ENCODE results near the gene LAD1.

LAD1 gene

GRCh38 chr1:201357211-201357610, 41.9 kb downstream of the LAD1 start:
- H3K27ac ChIP-seq (ENCODE audit: low read depth, low read length, severe bottlenecking): no peak overlapping the region
- H3K4me3 ChIP-seq (ENCODE audit: extremely low read depth, insufficient read depth, low read length, poor library complexity, severe bottlenecking): no peak overlapping the region
- peaks cover 9% of the 10 kb centered on the region for H3K4me1 ChIP-seq (ENCODE audit: control insufficient read depth, insufficient read depth, low read length, poor library complexity, severe bottlenecking)
- no peaks in the 10 kb centered on the region for H3K36me3 ChIP-seq (ENCODE audit: control insufficient read depth, insufficient read depth, low read length)
- H3K9me3 ChIP-seq (ENCODE audit: control insufficient read depth, low read length): no peaks in the 10 kb centered on the region
- 97% methylated on average over 7 of the region's 8 CpGs for WGBS, 2 experiments (ENCODE audit: insufficient coverage in 2 of 2)

- 79 to 88% methylated on average over 8 of the region's 11 CpGs for WGBS, 2 experiments (ENCODE audit: insufficient coverage in 2 of 2)
- Histone ChIP-seq H3K4me1 (ENCODE audit: control insufficient read depth, insufficient read depth, low read length, poor library complexity, severe bottlenecking) (peaks cover 9% of the 10 kb centered on the region), H3K9me3 (ENCODE audit: control insufficient read depth, low read length) (no peaks in the 10 kb centered on the region), H3K4me3 (ENCODE audit: extremely low read depth, insufficient read depth, low read length, poor library complexity, severe bottlenecking) (no peak overlapping the region), H3K36me3 (ENCODE audit: control insufficient read depth, insufficient read depth, low read length) (no peaks in the 10 kb centered on the region), H3K27ac (ENCODE audit: low read depth, low read length, severe bottlenecking) (no peak overlapping the region)
Measured at GRCh38 chr1:201356701-201357100, 42.4 kb downstream of the LAD1 start.

- WGBS, 2 experiments (ENCODE audit: insufficient coverage in 2 of 2): 92 to 94% methylated on average over 5 of the region's 5 CpGs
Measured at GRCh38 chr1:201356236-201356635, 42.9 kb downstream of the LAD1 start.

GRCh38 chr1:201355471-201355870, 43.7 kb downstream of the LAD1 start:
- Histone ChIP-seq H3K36me3 (ENCODE audit: control insufficient read depth, insufficient read depth, low read length) (no peaks in the 10 kb centered on the region), H3K4me3 (ENCODE audit: extremely low read depth, insufficient read depth, low read length, poor library complexity, severe bottlenecking) (no peak overlapping the region), H3K9me3 (ENCODE audit: control insufficient read depth, low read length) (no peaks in the 10 kb centered on the region), H3K4me1 (ENCODE audit: control insufficient read depth, insufficient read depth, low read length, poor library complexity, severe bottlenecking) (peaks cover 9% of the 10 kb centered on the region), H3K27ac (ENCODE audit: low read depth, low read length, severe bottlenecking) (no peak overlapping the region)
- 95 to 97% methylated on average over 6 to 7 of the region's 7 CpGs for WGBS, 2 experiments (ENCODE audit: insufficient coverage in 2 of 2)

More at GRCh38 chr1:201356236-201356635, 42.9 kb downstream of the LAD1 start:
- peaks cover 9% of the 10 kb centered on the region for H3K4me1 ChIP-seq (ENCODE audit: control insufficient read depth, insufficient read depth, low read length, poor library complexity, severe bottlenecking)
- no peaks in the 10 kb centered on the region for H3K36me3 ChIP-seq (ENCODE audit: control insufficient read depth, insufficient read depth, low read length)
- H3K27ac ChIP-seq (ENCODE audit: low read depth, low read length, severe bottlenecking): no peak overlapping the region
- H3K4me3 ChIP-seq (ENCODE audit: extremely low read depth, insufficient read depth, low read length, poor library complexity, severe bottlenecking): no peak overlapping the region
- no peaks in the 10 kb centered on the region for H3K9me3 ChIP-seq (ENCODE audit: control insufficient read depth, low read length)

GRCh38 chr1:201354901-201355295, 44.2 kb downstream of the LAD1 start:
- no peak overlapping the region for H3K27ac ChIP-seq (ENCODE audit: low read depth, low read length, severe bottlenecking)
- no peaks in the 10 kb centered on the region for H3K36me3 ChIP-seq (ENCODE audit: control insufficient read depth, insufficient read depth, low read length)
- H3K4me1 ChIP-seq (ENCODE audit: control insufficient read depth, insufficient read depth, low read length, poor library complexity, severe bottlenecking): peaks cover 9% of the 10 kb centered on the region
- WGBS, 2 experiments (ENCODE audit: insufficient coverage in 2 of 2): 73% methylated on average over 3 of the region's 4 CpGs; no CpG with 5 or more reads in 1 of the 2 experiments
- H3K4me3 ChIP-seq (ENCODE audit: extremely low read depth, insufficient read depth, low read length, poor library complexity, severe bottlenecking): no peak overlapping the region
- H3K9me3 ChIP-seq (ENCODE audit: control insufficient read depth, low read length): no peaks in the 10 kb centered on the region

- H3K4me3 ChIP-seq (ENCODE audit: extremely low read depth, insufficient read depth, low read length, poor library complexity, severe bottlenecking): no peak overlapping the region
- H3K4me1 ChIP-seq (ENCODE audit: control insufficient read depth, insufficient read depth, low read length, poor library complexity, severe bottlenecking): peaks cover 9% of the 10 kb centered on the region
- WGBS, 2 experiments (ENCODE audit: insufficient coverage in 2 of 2): 85 to 88% methylated on average over 4 of the region's 9 CpGs
- H3K36me3 ChIP-seq (ENCODE audit: control insufficient read depth, insufficient read depth, low read length): no peaks in the 10 kb centered on the region
- H3K27ac ChIP-seq (ENCODE audit: low read depth, low read length, severe bottlenecking): no peak overlapping the region
- no peaks in the 10 kb centered on the region for H3K9me3 ChIP-seq (ENCODE audit: control insufficient read depth, low read length)
Measured at GRCh38 chr1:201354151-201354900, 44.8 kb downstream of the LAD1 start.

- 82 to 84% methylated on average over 8 to 10 of the region's 13 CpGs for WGBS, 2 experiments (ENCODE audit: insufficient coverage in 2 of 2)
- Histone ChIP-seq H3K4me1 (ENCODE audit: control insufficient read depth, insufficient read depth, low read length, poor library complexity, severe bottlenecking) (peaks cover 5% of the 10 kb centered on the region), H3K4me3 (ENCODE audit: extremely low read depth, insufficient read depth, low read length, poor library complexity, severe bottlenecking) (no peak overlapping the region), H3K36me3 (ENCODE audit: control insufficient read depth, insufficient read depth, low read length) (no peaks in the 10 kb centered on the region), H3K27ac (ENCODE audit: low read depth, low read length, severe bottlenecking) (no peak overlapping the region), H3K9me3 (ENCODE audit: control insufficient read depth, low read length) (no peaks in the 10 kb centered on the region)
Measured at GRCh38 chr1:201353186-201353940, 45.8 kb downstream of the LAD1 start.

- Histone ChIP-seq H3K36me3 (ENCODE audit: control insufficient read depth, insufficient read depth, low read length) (no peaks in the 10 kb centered on the region), H3K9me3 (ENCODE audit: control insufficient read depth, low read length) (no peaks in the 10 kb centered on the region), H3K4me1 (ENCODE audit: control insufficient read depth, insufficient read depth, low read length, poor library complexity, severe bottlenecking) (peaks cover 7% of the 10 kb centered on the region), H3K27ac (ENCODE audit: low read depth, low read length, severe bottlenecking) (no peak overlapping the region), H3K4me3 (ENCODE audit: extremely low read depth, insufficient read depth, low read length, poor library complexity, severe bottlenecking) (no peak overlapping the region)
Measured at GRCh38 chr1:201351617-201352016, 47.5 kb downstream of the LAD1 start.

GRCh38 chr1:201350884-201351283, 48.2 kb downstream of the LAD1 start:
- 93 to 94% methylated on average over 5 of the region's 7 CpGs for WGBS, 2 experiments (ENCODE audit: insufficient coverage in 2 of 2)
- Histone ChIP-seq H3K27ac (ENCODE audit: low read depth, low read length, severe bottlenecking) (no peak overlapping the region), H3K4me3 (ENCODE audit: extremely low read depth, insufficient read depth, low read length, poor library complexity, severe bottlenecking) (no peak overlapping the region), H3K36me3 (ENCODE audit: control insufficient read depth, insufficient read depth, low read length) (no peaks in the 10 kb centered on the region), H3K9me3 (ENCODE audit: control insufficient read depth, low read length) (no peaks in the 10 kb centered on the region), H3K4me1 (ENCODE audit: control insufficient read depth, insufficient read depth, low read length, poor library complexity, severe bottlenecking) (peaks cover 8% of the 10 kb centered on the region)

- H3K4me1 ChIP-seq (ENCODE audit: control insufficient read depth, insufficient read depth, low read length, poor library complexity, severe bottlenecking): peaks cover 8% of the 10 kb centered on the region
- no peak overlapping the region for H3K4me3 ChIP-seq (ENCODE audit: extremely low read depth, insufficient read depth, low read length, poor library complexity, severe bottlenecking)
- no peak overlapping the region for H3K27ac ChIP-seq (ENCODE audit: low read depth, low read length, severe bottlenecking)
- H3K9me3 ChIP-seq (ENCODE audit: control insufficient read depth, low read length): no peaks in the 10 kb centered on the region
- no peaks in the 10 kb centered on the region for H3K36me3 ChIP-seq (ENCODE audit: control insufficient read depth, insufficient read depth, low read length)
- WGBS, 2 experiments (ENCODE audit: insufficient coverage in 2 of 2): 100% methylated on average over 1 of the region's 2 CpGs; no CpG with 5 or more reads in 1 of the 2 experiments
Measured at GRCh38 chr1:201350361-201350725, 48.8 kb downstream of the LAD1 start.

- Histone ChIP-seq H3K36me3 (ENCODE audit: control insufficient read depth, insufficient read depth, low read length) (no peaks in the 10 kb centered on the region), H3K9me3 (ENCODE audit: control insufficient read depth, low read length) (no peaks in the 10 kb centered on the region), H3K4me3 (ENCODE audit: extremely low read depth, insufficient read depth, low read length, poor library complexity, severe bottlenecking) (no peak overlapping the region), H3K27ac (ENCODE audit: low read depth, low read length, severe bottlenecking) (no peak overlapping the region), H3K4me1 (ENCODE audit: control insufficient read depth, insufficient read depth, low read length, poor library complexity, severe bottlenecking) (peaks cover 8% of the 10 kb centered on the region)
- WGBS, 2 experiments (ENCODE audit: insufficient coverage in 2 of 2): 83 to 86% methylated on average over 3 of the region's 4 CpGs
Measured at GRCh38 chr1:201349092-201349491, 50.0 kb downstream of the LAD1 start.

All from mesodermal cell (in vitro differentiated cells).